H1 (cell line): ENCODE measurements around the gene ELAVL2. TPM values are rescaled to one million over a fixed set of nuclear protein-coding genes. Genes with fewer than 3 reads are reported as not detected.

ENCODE experiments used
- CTCF ChIA-PET: fragments of 300-600 bp; sonication (Branson Sonifier 250); formaldehyde crosslinking; loops from one replicate; lab custom pipeline; 2021; ENCODE audit not compliant: partially characterized antibody; lab: Charles Lee
- POLR2A ChIA-PET: fragments of 300-600 bp; sonication (Branson Sonifier 250); formaldehyde crosslinking; loops from one replicate; lab custom pipeline; 2021; ENCODE audit warnings: inconsistent platforms; ENCODE audit not compliant: partially characterized antibody; lab: Charles Lee
- DNase-seq, 2 experiments: peaks; one replicate each; pipeline versions ENCODE4 v3.0.0 to v3.0.0-alpha.2; 2010 to 2022; ENCODE audit warnings: low spot score in 2 of 2, low read depth in 1 of 2, mixed read lengths in 1 of 2
- FAIRE-seq: peaks from 2 replicates; lab custom pipeline; 2011; peaks lifted over from hg19 to GRCh38; lab: Jason Lieb, UNC
- H2AFZ ChIP-seq: 2 replicates; pipeline ENCODE4 v1.8.1; 2012; ENCODE audit warnings: low read length, inconsistent platforms
- H2AK5ac ChIP-seq: 2 replicates; pipeline ENCODE4 v1.6.1; 2013; ENCODE audit warnings: low read depth, low read length
- H2BK120ac ChIP-seq: replicated peaks from 2 replicates; pipeline ENCODE3; 2013; ENCODE audit warnings: low read depth, low read length, inconsistent platforms
- H2BK12ac ChIP-seq: 2 replicates; pipeline ENCODE4 v1.6.1; 2013; ENCODE audit warnings: low read depth, low read length
- H2BK15ac ChIP-seq: 2 replicates; pipeline ENCODE4 v1.6.1; 2013; ENCODE audit warnings: low read length
- H2BK20ac ChIP-seq: 2 replicates; pipeline ENCODE4 v1.6.1; 2013; ENCODE audit warnings: low read length
- H2BK5ac ChIP-seq: 2 replicates; pipeline ENCODE4 v1.6.1; 2013; ENCODE audit warnings: low read depth, low read length
- H3K14ac ChIP-seq: 2 replicates; pipeline ENCODE4 v1.6.1; 2013; ENCODE audit warnings: inconsistent platforms; ENCODE audit not compliant: insufficient read length
- H3K18ac ChIP-seq: 2 replicates; pipeline ENCODE4 v1.6.1; 2013; ENCODE audit warnings: low read length; ENCODE audit errors: extremely low read depth
- H3K23ac ChIP-seq: 2 replicates; pipeline ENCODE4 v1.6.1; 2013; ENCODE audit warnings: inconsistent platforms; ENCODE audit not compliant: insufficient read length
- H3K23me2 ChIP-seq: 2 replicates; pipeline ENCODE4 v1.6.1; 2013; ENCODE audit warnings: low read depth, low read length
- H3K27ac ChIP-seq: 2 replicates; pipeline ENCODE4 v1.6.1; 2011; ENCODE audit warnings: low read depth, low read length, inconsistent platforms
- H3K27me3 ChIP-seq, 4 experiments: replicated peaks in 1 of 4; 1 replicate in 1 of 4; 2 replicates in 3 of 4; pipeline versions ENCODE4 v1.6.1 to v1.8.1; 2011 to 2013; ENCODE audit warnings: low read length in 3 of 4, mild to moderate bottlenecking in 3 of 4, inconsistent platforms in 2 of 4, mixed read lengths in 2 of 4, moderate library complexity in 1 of 4; ENCODE audit not compliant: control insufficient read depth in 3 of 4, insufficient read depth in 3 of 4; ENCODE audit errors: extremely low read depth in 1 of 4
- H3K36me3 ChIP-seq, 4 experiments: 2 replicates each; pipeline versions ENCODE4 v1.6.1 to v1.8.1; 2011 to 2013; ENCODE audit warnings: mild to moderate bottlenecking in 4 of 4, low read length in 3 of 4, moderate library complexity in 2 of 4, control low read depth in 1 of 4, inconsistent platforms in 1 of 4; ENCODE audit not compliant: insufficient read depth in 4 of 4, control insufficient read depth in 2 of 4
- H3K4ac ChIP-seq: replicated peaks from 2 replicates; pipeline ENCODE3; 2013; ENCODE audit warnings: low read length, low read depth, mixed read lengths, inconsistent platforms; ENCODE audit not compliant: insufficient read length
- H3K4me1 ChIP-seq, 4 experiments: replicated peaks in 1 of 4; 1 replicate in 1 of 4; 2 replicates in 3 of 4; pipeline versions ENCODE4 v1.6.1 to v1.8.1; 2011 to 2013; ENCODE audit warnings: low read length in 3 of 4, inconsistent platforms in 2 of 4, mixed read lengths in 1 of 4; ENCODE audit not compliant: insufficient read depth in 4 of 4, control insufficient read depth in 3 of 4
- H3K4me2 ChIP-seq, 2 experiments: 2 replicates each; pipeline versions ENCODE4 v1.6.1 to v1.8.1; 2011 to 2013; ENCODE audit warnings: low read depth in 2 of 2, low read length in 2 of 2, control low read depth in 1 of 2, inconsistent platforms in 1 of 2, mild to moderate bottlenecking in 1 of 2; ENCODE audit not compliant: insufficient read depth in 1 of 2
- H3K4me3 ChIP-seq, 4 experiments: fragments of 200-600, 300-600 bp in 1 of 4; sonication (generic), shearing (Covaris generic), sonication (Bioruptor Twin) in 1 of 4; 2 replicates each; pipeline versions ENCODE4 v1.5.1 to v1.8.1; 2011 to 2016; ENCODE audit warnings: low read length in 4 of 4, low read depth in 3 of 4, control low read depth in 2 of 4, inconsistent platforms in 2 of 4, mild to moderate bottlenecking in 2 of 4, mixed read lengths in 1 of 4, moderate library complexity in 1 of 4; ENCODE audit not compliant: insufficient read depth in 2 of 4; ENCODE audit errors: extremely low read depth in 1 of 4
- H3K56ac ChIP-seq: replicated peaks from 2 replicates; pipeline ENCODE3; 2013; ENCODE audit warnings: low read depth, mild to moderate bottlenecking, mixed read lengths, low read length, inconsistent platforms; ENCODE audit not compliant: insufficient read length
- H3K79me1 ChIP-seq: 2 replicates; pipeline ENCODE4 v1.6.1; 2013; ENCODE audit warnings: low read depth, low read length, control low read depth
- H3K79me2 ChIP-seq, 2 experiments: 2 replicates each; pipeline versions ENCODE4 v1.6.1 to v1.8.1; 2012 to 2013; ENCODE audit warnings: low read length in 2 of 2, mild to moderate bottlenecking in 2 of 2, inconsistent platforms in 1 of 2; ENCODE audit not compliant: insufficient read depth in 2 of 2, control insufficient read depth in 1 of 2
- H3K9ac ChIP-seq, 4 experiments: replicated peaks in 1 of 4; 1 replicate in 1 of 4; 2 replicates in 3 of 4; pipeline versions ENCODE4 v1.6.1 to v1.8.1; 2011 to 2013; ENCODE audit warnings: low read depth in 3 of 4, low read length in 3 of 4, control low read depth in 2 of 4, mild to moderate bottlenecking in 2 of 4, moderate library complexity in 2 of 4, inconsistent platforms in 1 of 4; ENCODE audit errors: extremely low read depth in 1 of 4
- H3K9me3 ChIP-seq, 2 experiments: 2 replicates each; pipeline versions ENCODE4 v1.6.1 to v1.8.1; 2012 to 2013; ENCODE audit warnings: mild to moderate bottlenecking in 2 of 2, moderate library complexity in 2 of 2, control low read depth in 1 of 2, inconsistent platforms in 1 of 2, low read depth in 1 of 2, low read length in 1 of 2, mixed read lengths in 1 of 2; ENCODE audit not compliant: insufficient read depth in 2 of 2
- H4K20me1 ChIP-seq, 2 experiments: replicated peaks in 1 of 2; 2 replicates each; pipeline versions ENCODE3 to v1.8.1; 2011 to 2013; ENCODE audit warnings: inconsistent platforms in 2 of 2, low read length in 2 of 2, mild to moderate bottlenecking in 1 of 2; ENCODE audit not compliant: insufficient read depth in 2 of 2, control insufficient read depth in 1 of 2
- H4K5ac ChIP-seq: 2 replicates; pipeline ENCODE4 v1.6.1; 2013; ENCODE audit warnings: low read length, low read depth, mixed read lengths, inconsistent platforms; ENCODE audit not compliant: insufficient read length
- H4K8ac ChIP-seq: 2 replicates; pipeline ENCODE4 v1.8.0; 2013; ENCODE audit warnings: mild to moderate bottlenecking, moderate library complexity, low read length, inconsistent platforms; ENCODE audit not compliant: insufficient read depth; ENCODE audit errors: extremely low read depth
- H4K91ac ChIP-seq: replicated peaks from 2 replicates; pipeline ENCODE3; 2013; ENCODE audit warnings: low read length, mixed read lengths, inconsistent platforms; ENCODE audit not compliant: insufficient read length
- ATF2 ChIP-seq: IDR thresholded peaks from 2 replicates; pipeline ENCODE4 v1.6.1; 2012; ENCODE audit warnings: low read length, inconsistent platforms
- CBX5 ChIP-seq: fragments of 300-800, 300-1000 bp; sonication (generic); IDR thresholded peaks from 2 replicates; pipeline ENCODE4 v1.7.1; 2016; ENCODE audit warnings: antibody characterized with exemption, low read length, low read depth
- SIN3A ChIP-seq, 2 experiments: IDR thresholded peaks in 1 of 2; conservative IDR thresholded peaks in 1 of 2; 2 replicates each; pipeline ENCODE4 v1.6.1; 2011 to 2012; ENCODE audit warnings: low read length in 2 of 2, improper control_type of control experiment in 1 of 2, low read depth in 1 of 2, mild to moderate bottlenecking in 1 of 2
- SIRT6 ChIP-seq: IDR thresholded peaks from one replicate; pipeline ENCODE4 v1.7.1; 2012; ENCODE audit warnings: low read length, inconsistent platforms
- WGBS, 2 experiments: shearing (Covaris generic) in 1 of 2; methylation state at CpG; one replicate each; pipeline versions ENCODE4 v1.1.6 to v1.1.7; 2013 to 2015; ENCODE audit warnings: low lambda C conversion rate in 2 of 2, mixed read lengths in 2 of 2, inconsistent platforms in 1 of 2, low coverage in 1 of 2, missing lambda C conversion rate in 1 of 2; ENCODE audit not compliant: insufficient replicate concordance in 2 of 2, insufficient coverage in 1 of 2, insufficient read length in 1 of 2; ENCODE audit errors: extremely low coverage in 1 of 2, missing lambda C conversion rate in 1 of 2; 5-methylcytosine and 5-hydroxymethylcytosine counted together
- polyA plus RNA-seq, 7 experiments: library from polyadenylated mRNA; depleted of rRNA in 3 of 7; stranded (reverse) in 5 of 7; unstranded in 2 of 7; fragments of >200 nt in 5 of 7; fragments of 200-250 nt in 2 of 7; gene quantifications; 1 replicate in 5 of 7; 2 replicates in 1 of 7; 4 replicates in 1 of 7; pipeline versions ENCODE4 v1.2.1 to v1.2.3, GENCODE V29; 2011 to 2013; ENCODE audit warnings: missing spikeins in 2 of 7, mixed read lengths in 2 of 7
- total RNA-seq: library from RNA; stranded (reverse); fragmentation: NEBNext Ultra II Directional; extraction: Animal tissue kit (Norgen Biotek cat#: 25700); gene quantifications from 2 replicates; pipeline ENCODE4 v1.2.1, GENCODE V29; 2021

Gene ELAVL2
- total and polyA plus RNA-seq, 2 of the 8 experiments (the other 6 are each of a cell fraction or from before 2014, with no cell fraction given): 4.9 to 21.9 TPM

- ChIA-PET POLR2A (no interaction called here), CTCF (interaction anchor here (1.2 kb wide), 1 partner anchor 233 kb away, joined by 3 read pairs; no protein-coding TSS in a partner anchor)
- H2AK5ac ChIP-seq: no peak overlapping the region
- H3K27ac ChIP-seq: no peak overlapping the region
- H3K4me1 ChIP-seq: peaks cover 2 to 5% (median 3%) of the 10 kb centered on the region in 4 experiments; a peak in 5 of 7 replicates
- no peaks in the 10 kb centered on the region for H3K79me2 ChIP-seq
- no peaks in the 10 kb centered on the region; the same call in 1 of the 2 replicates for H3K79me1 ChIP-seq
- no peak overlapping the region for H4K91ac ChIP-seq
- H3K9me3 ChIP-seq: no peaks in the 10 kb centered on the region
- H3K56ac ChIP-seq: no peak overlapping the region
- no peak overlapping the region for H2BK12ac ChIP-seq
- H2BK120ac ChIP-seq: no peak overlapping the region
- no peak overlapping the region for H3K9ac ChIP-seq
- H4K20me1 ChIP-seq: peaks cover 0 to 1% of the 10 kb centered on the region in 2 experiments
- no peak overlapping the region for H2BK20ac ChIP-seq
- no peak overlapping the region for H4K5ac ChIP-seq
- 80% methylated on average over 2 of the region's 2 CpGs; no CpG with 5 or more reads in 1 of the 2 experiments for WGBS, 2 experiments
- H3K23ac ChIP-seq: no peak overlapping the region
- H3K4ac ChIP-seq: no peak overlapping the region
- H2AFZ ChIP-seq: no peak overlapping the region
- no peak for DNase-seq
- no peak overlapping the region for H2BK5ac ChIP-seq
- H3K23me2 ChIP-seq: no peaks in the 10 kb centered on the region
- no peak overlapping the region for H3K4me3 ChIP-seq
- no peak overlapping the region for H3K14ac ChIP-seq
- no peaks in the 10 kb centered on the region for H3K36me3 ChIP-seq
- 0 out of 2 replicates have a peak overlapping the region, but pooled peaks have one; percentile 4 for H2BK15ac ChIP-seq
- no peak overlapping the region for H4K8ac ChIP-seq
- no peak overlapping the region for H3K4me2 ChIP-seq
- FAIRE-seq: no peak
- H3K18ac ChIP-seq: no peak overlapping the region
- no peaks in the 10 kb centered on the region for H3K27me3 ChIP-seq
- TF ChIP-seq SIN3A (conservative IDR thresholded peaks at IDR 0.05 in 1 of 2, IDR thresholded peaks at IDR 0.05 in 1 of 2; ENCODE audit: low read depth in 1 of 2, low read length in 2 of 2): no peak
- TF ChIP-seq ATF2: no peak
- TF ChIP-seq SIRT6: no peak
- no peak for TF ChIP-seq CBX5
Measured at GRCh38 chr9:23841304-23841703, 15.3 kb upstream of the ELAVL2 start.
